ENCODE data around the gene DOP1A.

DOP1A gene

DNA sequence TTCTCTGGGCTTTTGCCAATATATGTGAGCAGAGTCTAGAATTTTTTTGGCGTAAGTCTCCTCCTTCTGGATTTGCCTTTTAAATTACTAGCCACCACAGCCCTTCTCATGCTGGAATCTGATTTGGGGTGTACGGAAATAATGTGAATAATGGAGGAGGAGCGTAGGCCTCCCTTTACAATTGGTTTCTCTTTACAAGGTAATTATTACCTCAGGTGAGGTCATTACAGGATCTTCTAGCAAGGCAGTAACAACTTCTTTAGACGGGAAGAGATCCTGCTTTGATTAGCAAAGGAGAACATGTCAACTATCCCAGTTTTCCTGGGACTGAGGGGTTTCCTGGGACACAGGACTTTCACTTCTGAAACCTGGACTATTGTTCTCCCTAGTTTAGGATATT, 134.6 kb downstream of the DOP1A start:
- no peak for DNase-seq

DNA sequence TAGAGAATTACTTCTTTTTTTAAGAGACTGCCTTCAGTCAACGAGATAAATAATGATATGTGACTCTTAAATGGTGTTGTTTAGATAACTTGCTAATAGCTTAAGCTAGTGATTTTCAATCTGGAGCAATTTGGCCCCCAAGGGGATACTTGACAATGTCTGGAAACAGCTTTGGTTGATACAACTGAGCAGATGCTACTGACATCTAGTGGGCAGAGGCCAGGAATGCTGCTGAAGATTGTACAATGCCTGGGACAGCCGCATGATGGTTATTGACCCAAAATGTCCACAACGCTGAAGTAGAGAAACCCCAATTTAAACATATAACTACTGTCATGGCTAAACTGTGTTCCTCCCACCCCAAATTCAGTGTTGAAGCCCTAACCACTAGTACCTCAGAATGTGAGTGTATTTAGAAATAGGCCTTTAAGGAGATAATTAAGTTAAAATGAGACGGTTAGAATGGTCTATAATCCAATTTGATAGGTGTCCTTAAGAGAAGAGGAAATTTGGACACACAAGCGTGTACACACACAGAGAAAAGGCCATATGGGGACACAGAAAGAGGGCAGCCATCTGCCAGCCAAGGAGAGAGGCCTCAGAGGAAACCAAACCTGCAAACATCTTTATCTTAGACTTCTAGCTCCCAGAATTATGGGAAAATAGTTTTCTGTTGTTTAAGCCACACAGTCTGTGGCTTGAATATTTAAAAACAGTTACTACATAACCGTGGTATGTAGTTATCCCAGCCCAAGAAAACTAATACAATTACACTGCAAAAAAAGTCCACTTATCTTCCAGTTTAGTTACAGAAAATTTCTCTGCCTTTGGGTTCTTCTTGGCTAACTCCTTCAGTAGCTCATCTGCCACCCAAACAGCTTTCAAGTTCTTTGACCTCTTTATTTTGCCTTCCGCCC, 147.9 kb downstream of the DOP1A start:
- DNase-seq, result peak; percentile 27

DNA sequence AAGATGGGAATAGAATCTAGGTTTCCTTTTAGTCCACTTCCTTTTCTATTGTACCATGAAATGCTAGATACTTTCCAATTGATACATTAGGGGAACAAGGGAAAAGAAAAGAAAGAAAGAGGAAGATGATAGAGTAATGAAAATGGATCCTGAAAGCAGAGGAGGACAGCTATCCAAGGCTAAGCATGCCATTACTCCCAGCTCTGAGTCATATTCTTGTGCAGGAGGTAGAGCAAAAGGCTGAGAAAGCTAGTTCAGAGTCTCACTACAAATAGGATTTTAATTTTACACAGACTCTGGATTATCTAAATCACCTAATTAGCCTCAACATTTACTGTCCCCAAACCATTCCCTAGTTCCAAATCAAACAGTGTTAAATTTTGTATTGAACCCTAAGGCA, 149.3 kb downstream of the DOP1A start:
- no peak for DNase-seq
